HCT116 (cell line): ENCODE results near the gene PCDHA10. TPM values are rescaled to one million over a fixed set of nuclear protein-coding genes. Genes with fewer than 3 reads are reported as not detected.
A peak's percentile ranks its signal among the peaks of the same experiment; 100 is the strongest.

Source experiments
- ATAC-seq: fragments of 200-7000 bp; cut with Tn5 transposase; 2 replicates; pipeline ENCODE4 v1.9.1; 2020; ENCODE audit warnings: mild to moderate bottlenecking, moderate library complexity
- BruUV-seq: library from RNA; stranded (reverse); fragments of 400-500 nt; replicated peaks from 2 replicates; lab custom pipeline; 2021; lab: Mats Ljungman, UMichigan
- CTCF ChIA-PET: fragments of 300-600 bp; sonication (Branson Sonifier 250); formaldehyde crosslinking; loops from one replicate; lab custom pipeline; 2021; ENCODE audit warnings: antibody characterized with exemption; lab: Charles Lee
- POLR2A ChIA-PET: fragments of 300-600, 350-600 bp; sonication (Branson Sonifier 250); formaldehyde crosslinking; loops from one replicate; lab custom pipeline; 2021; ENCODE audit warnings: antibody characterized with exemption; lab: Charles Lee
- RAD21 ChIA-PET, 2 experiments: fragments of 300-600 bp; sonication (Branson Sonifier 250); formaldehyde crosslinking; loops; one replicate each; lab custom pipeline; 2023; ENCODE audit warnings: low total read pairs in 2 of 2; ENCODE audit not compliant: uncharacterized antibody in 2 of 2, unreplicated experiment in 2 of 2, low non-redundant PET in 1 of 2; lab: Charles Lee
- DNase-seq: peaks from one replicate; pipeline ENCODE4 v3.0.0-alpha.2; 2010; ENCODE audit warnings: low read depth, low spot score
- H2AFZ ChIP-seq: fragments of 200-600 bp; shearing (Covaris generic), sonication (generic); 2 replicates; pipeline ENCODE4 v1.6.1; 2017; ENCODE audit warnings: low read depth, mixed run types, mixed read lengths, antibody characterized with exemption, low read length; ENCODE audit not compliant: poor library complexity, severe bottlenecking
- H3K27ac ChIP-seq: 2 replicates; pipeline ENCODE4 v1.5.1; 2012; ENCODE audit warnings: low read depth, low read length
- H3K27me3 ChIP-seq: fragments of 200-600 bp; sonication (generic); 2 replicates; pipeline ENCODE4 v1.6.1; 2016; ENCODE audit warnings: mixed run types, low read length, mixed read lengths; ENCODE audit not compliant: insufficient read depth
- H3K36me3 ChIP-seq, 2 experiments: fragments of 200-500 bp in 1 of 2; fragments of 200-600 bp in 1 of 2; sonication (Bioruptor generic) in 1 of 2; sonication (generic) in 1 of 2; 2 replicates each; pipeline versions ENCODE4 v1.5.1 to v1.6.1; 2014 to 2016; ENCODE audit warnings: low read length in 2 of 2, inconsistent platforms in 1 of 2, mixed read lengths in 1 of 2, mixed run types in 1 of 2; ENCODE audit not compliant: insufficient read depth in 2 of 2, control insufficient read depth in 1 of 2
- H3K4me1 ChIP-seq, 2 experiments: fragments of 200-600 bp in 1 of 2; sonication (generic) in 1 of 2; 2 replicates each; pipeline versions ENCODE4 v1.5.1 to v1.6.1; 2012 to 2017; ENCODE audit warnings: low read length in 2 of 2, inconsistent platforms in 1 of 2, mild to moderate bottlenecking in 1 of 2, mixed read lengths in 1 of 2, mixed run types in 1 of 2, moderate library complexity in 1 of 2; ENCODE audit not compliant: insufficient read depth in 2 of 2, control insufficient read depth in 1 of 2
- H3K4me2 ChIP-seq: fragments of 200-600 bp; sonication (generic); 2 replicates; pipeline ENCODE4 v1.6.1; 2017; ENCODE audit warnings: mixed run types, low read length, mixed read lengths
- H3K4me3 ChIP-seq, 2 experiments: fragments of 200-600 bp in 1 of 2; sonication (generic) in 1 of 2; replicated peaks in 1 of 2; 2 replicates each; pipeline ENCODE4 v1.5.1; 2011 to 2016; ENCODE audit warnings: low read length in 2 of 2, control low read depth in 1 of 2, low read depth in 1 of 2, mild to moderate bottlenecking in 1 of 2, mixed read lengths in 1 of 2, mixed run types in 1 of 2
- H3K79me2 ChIP-seq: fragments of 200-600 bp; sonication (generic); 2 replicates; pipeline ENCODE4 v1.6.1; 2017; ENCODE audit warnings: mild to moderate bottlenecking, mixed run types, low read length, moderate library complexity, mixed read lengths; ENCODE audit not compliant: insufficient read depth
- H3K9ac ChIP-seq: fragments of 200-600 bp; sonication (generic); 2 replicates; pipeline ENCODE4 v1.6.1; 2016; ENCODE audit warnings: low read length, mixed read lengths
- H3K9me2 ChIP-seq: fragments of 200-600 bp; sonication (generic), shearing (Covaris generic); 2 replicates; pipeline ENCODE4 v1.6.1; 2017; ENCODE audit warnings: mixed run types, mild to moderate bottlenecking, moderate library complexity; ENCODE audit not compliant: insufficient read depth
- H3K9me3 ChIP-seq, 2 experiments: fragments of 200-500 bp in 1 of 2; fragments of 200-600 bp in 1 of 2; sonication (Bioruptor generic) in 1 of 2; sonication (generic) in 1 of 2; 2 replicates each; pipeline ENCODE4 v1.6.1; 2014 to 2017; ENCODE audit warnings: low read length in 2 of 2, mixed read lengths in 2 of 2, inconsistent platforms in 1 of 2, low read depth in 1 of 2, mild to moderate bottlenecking in 1 of 2, mixed run types in 1 of 2, moderate library complexity in 1 of 2; ENCODE audit not compliant: control insufficient read depth in 1 of 2, insufficient read depth in 1 of 2
- H4K20me1 ChIP-seq: fragments of 200-600 bp; sonication (generic), shearing (Covaris generic); 2 replicates; pipeline ENCODE4 v1.6.1; 2017; ENCODE audit warnings: mixed run types, mild to moderate bottlenecking, moderate library complexity; ENCODE audit not compliant: insufficient read depth
- REST ChIP-seq: IDR thresholded peaks from 2 replicates; pipeline ENCODE4 v1.6.1; 2012; ENCODE audit warnings: low read depth
- ZBTB33 ChIP-seq: IDR thresholded peaks from 2 replicates; pipeline ENCODE4 v1.6.1; 2011; ENCODE audit warnings: mild to moderate bottlenecking, low read length, moderate library complexity; ENCODE audit not compliant: insufficient replicate concordance; ENCODE audit errors: extremely low read depth
- intact Hi-C: fragments of 100-400 bp; cut with micrococcal nuclease; formaldehyde crosslinking; loops from 2 replicates; pipeline ENCODE4 v1.10.0; 2022
- total RNA-seq: library from RNA; stranded (reverse); gene quantifications from one replicate; pipeline ENCODE4 v1.2.1, GENCODE V29; 2021; ENCODE audit not compliant: unreplicated experiment

Gene PCDHA10
- total RNA-seq, 1 experiment from 2014 or later, result 0.05 TPM

GRCh38 chr5:140870221-140871201 is 14.8 kb downstream of the PCDHA10 start:
- no peaks in the 10 kb centered on the region for H3K36me3 ChIP-seq
- H3K9me3 ChIP-seq, result no peaks in the 10 kb centered on the region
- ChIA-PET POLR2A (interaction anchor here (1.2 kb wide), 1 partner anchor 170 kb away, joined by 4 read pairs; no protein-coding TSS in a partner anchor), RAD21 (no interaction called here), CTCF (interaction anchor here (3.0 kb wide), 1 partner anchor 170 kb away, joined by 21 read pairs; no protein-coding TSS in a partner anchor)
- H3K4me3 ChIP-seq, result no peak overlapping the region
- no peaks in the 10 kb centered on the region for H4K20me1 ChIP-seq
- intact Hi-C loops, result no loop called here
- H3K4me2 ChIP-seq, result no peak overlapping the region
- no TSS peak for BruUV-seq
- no peak overlapping the region for H2AFZ ChIP-seq
- DNase-seq, result no peak
- H3K27ac ChIP-seq, result no peak overlapping the region
- no peak overlapping the region for H3K9ac ChIP-seq
- TF ChIP-seq REST, result peak; percentile 22
- no peak for TF ChIP-seq ZBTB33
- no peaks in the 10 kb centered on the region for H3K4me1 ChIP-seq
- no peaks in the 10 kb centered on the region for H3K79me2 ChIP-seq
- no peaks in the 10 kb centered on the region for H3K27me3 ChIP-seq
- no peaks in the 10 kb centered on the region for H3K9me2 ChIP-seq
- no peak for ATAC-seq
